Embryonic facial prominence (tissue), 1 donor: ENCODE measurements around the gene SH3RF1.

ENCODE experiments used
- DNase-seq: peaks from one replicate; pipeline ENCODE4 v3.0.0-alpha.2; 2016; ENCODE audit errors: extremely low spot score

SH3RF1 gene

GRCh38 chr4:169064296-169064695 is 206.5 kb downstream of the SH3RF1 start:
- no peak for DNase-seq

- no peak for DNase-seq
Measured at GRCh38 chr4:169063441-169063840, 207.3 kb downstream of the SH3RF1 start.

- no peak for DNase-seq
Measured at GRCh38 chr4:169062897-169063244, 207.9 kb downstream of the SH3RF1 start.

- DNase-seq: no peak
Measured at GRCh38 chr4:169061386-169061785, 209.4 kb downstream of the SH3RF1 start.

GRCh38 chr4:169060391-169061091 is 210.2 kb downstream of the SH3RF1 start:
- no peak for DNase-seq

- no peak for DNase-seq
Measured at GRCh38 chr4:169059306-169060211, 211.2 kb downstream of the SH3RF1 start.

GRCh38 chr4:169058312-169058711 is 212.4 kb downstream of the SH3RF1 start:
- no peak for DNase-seq

GRCh38 chr4:169054879-169055278 is 215.9 kb downstream of the SH3RF1 start:
- no peak for DNase-seq

- DNase-seq: no peak
Measured at GRCh38 chr4:169052594-169052945, 218.2 kb downstream of the SH3RF1 start.

GRCh38 chr4:169051761-169052593 is 218.8 kb downstream of the SH3RF1 start:
- no peak for DNase-seq

- peak; percentile 49 for DNase-seq
Measured at GRCh38 chr4:169050881-169051760, 219.6 kb downstream of the SH3RF1 start.

GRCh38 chr4:169050284-169050683 is 220.5 kb downstream of the SH3RF1 start:
- no peak for DNase-seq

GRCh38 chr4:169048868-169049414 is 221.8 kb downstream of the SH3RF1 start:
- DNase-seq: no peak

- no peak for DNase-seq
Measured at GRCh38 chr4:169047956-169048355, 222.8 kb downstream of the SH3RF1 start.

GRCh38 chr4:169045862-169046584 is 224.7 kb downstream of the SH3RF1 start:
- DNase-seq: no peak

GRCh38 chr4:169044714-169045447 is 225.9 kb downstream of the SH3RF1 start:
- no peak for DNase-seq
